ENCODE data around the gene SLC34A3. TPM values are rescaled to one million over a fixed set of nuclear protein-coding genes. Genes with fewer than 3 reads are reported as not detected.

SLC34A3 gene
- total RNA-seq, 1 donor from 2014 or later = 0.25 TPM

GRCh38 chr9:137217276-137218211 is 13.2 kb upstream of the SLC34A3 start:
- no peak overlapping the region for H3K4me3 ChIP-seq (ENCODE audit: low read depth, low read length)
- DNase-seq (ENCODE audit: low read depth) = no peak

DNA sequence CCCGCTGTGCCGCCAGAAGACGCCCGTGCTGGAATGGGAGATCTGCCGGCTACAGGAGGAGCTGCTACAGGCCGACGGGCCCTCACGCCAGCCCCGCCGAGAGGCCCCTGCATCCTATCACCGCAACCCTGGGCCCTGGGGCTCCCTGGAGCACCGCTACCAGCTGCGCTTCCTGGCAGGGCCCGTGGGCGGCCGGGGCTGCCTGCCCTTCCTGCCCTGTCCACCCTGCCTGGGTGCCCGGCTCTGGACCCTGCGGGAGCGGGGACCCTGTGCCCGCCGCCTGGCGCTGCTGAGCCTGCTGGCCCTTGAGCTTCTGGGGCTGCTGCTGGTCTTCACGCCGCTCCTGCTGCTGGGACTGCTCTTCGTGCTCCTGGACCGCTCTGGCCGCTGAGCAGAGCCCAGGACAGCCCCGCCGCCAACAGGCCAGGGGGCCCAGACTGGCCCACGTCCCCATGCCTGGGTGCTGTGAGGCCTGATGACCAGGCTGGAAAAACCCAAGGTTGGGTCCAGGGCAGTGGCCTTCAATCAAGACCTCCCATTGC is 12.4 kb upstream of the SLC34A3 start:
- Histone ChIP-seq H3K4me3 (ENCODE audit: low read depth, low read length) (no peak overlapping the region), H3K36me3 (ENCODE audit: control insufficient read depth, insufficient read depth, low read length) (no peaks in the 10 kb centered on the region), H3K27me3 (ENCODE audit: control insufficient read depth, insufficient read depth, low read length) (no peaks in the 10 kb centered on the region)
- TF ChIP-seq CTCF (IDR thresholded peaks at IDR 0.05; ENCODE audit: insufficient read depth, low read length, poor library complexity, severe bottlenecking) = no peak
- DNase-seq (ENCODE audit: low read depth) = no peak

More at GRCh38 chr9:137217276-137218211, 13.2 kb upstream of the SLC34A3 start:
- Histone ChIP-seq H3K27me3 (ENCODE audit: control insufficient read depth, insufficient read depth, low read length) (no peaks in the 10 kb centered on the region), H3K36me3 (ENCODE audit: control insufficient read depth, insufficient read depth, low read length) (no peaks in the 10 kb centered on the region)
- TF ChIP-seq CTCF (IDR thresholded peaks at IDR 0.05; ENCODE audit: insufficient read depth, low read length, poor library complexity, severe bottlenecking) = no peak

DNA sequence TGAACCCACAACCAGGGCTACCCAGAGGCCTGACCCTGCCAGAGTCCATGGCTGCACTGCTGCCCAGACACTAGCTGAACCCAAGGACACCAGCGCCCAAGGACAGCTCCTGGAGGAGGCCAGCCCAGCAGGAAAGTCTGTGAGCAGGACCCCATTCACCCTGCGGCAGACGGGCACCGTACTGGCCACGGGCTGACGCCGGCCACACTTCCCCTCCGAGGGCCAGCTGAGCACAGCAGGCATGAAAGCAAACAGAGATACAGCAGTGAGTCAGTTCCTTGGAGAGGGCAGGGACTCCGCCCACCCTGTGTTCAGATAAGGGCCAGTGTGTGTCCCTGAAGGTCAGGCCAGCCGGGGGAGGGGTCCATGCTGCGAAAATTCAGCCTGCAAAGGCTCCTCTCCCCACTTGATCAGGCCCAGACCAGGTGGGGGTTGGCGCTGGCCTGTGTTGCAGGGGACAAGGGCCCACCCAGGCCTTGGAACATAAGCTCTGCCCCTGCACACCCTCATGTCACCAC is 11.9 kb upstream of the SLC34A3 start:
- no peak overlapping the region for H3K4me3 ChIP-seq (ENCODE audit: low read depth, low read length)
- DNase-seq (ENCODE audit: low read depth) = no peak

DNA sequence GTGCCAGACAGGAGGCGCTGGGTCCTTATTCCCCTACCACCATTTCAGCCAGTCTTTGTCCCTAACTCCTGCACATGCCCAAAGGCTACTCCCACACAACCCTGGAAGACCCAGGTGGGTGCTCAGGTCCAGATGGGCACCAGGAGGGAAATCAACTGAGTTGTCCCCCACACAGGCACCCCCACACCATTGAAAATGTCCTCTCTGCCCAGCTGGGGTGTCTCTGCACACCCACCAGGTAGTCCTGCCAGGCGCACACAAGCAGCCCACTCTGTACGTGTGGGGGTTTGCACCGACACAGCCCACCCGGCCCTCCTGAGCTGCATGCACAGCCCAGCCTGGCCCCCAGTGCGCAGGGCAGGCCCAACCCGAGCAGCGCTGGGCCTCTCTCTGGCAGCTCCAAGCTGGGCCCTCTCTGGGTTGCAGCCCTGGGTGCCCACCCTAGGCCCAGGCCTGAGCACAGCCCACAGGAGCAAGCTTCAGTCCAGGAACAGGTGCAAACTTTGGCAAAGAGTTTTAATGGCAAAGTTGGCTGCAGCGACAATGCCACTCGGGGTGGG is 10.9 kb upstream of the SLC34A3 start:
- no peak for TF ChIP-seq CTCF (IDR thresholded peaks at IDR 0.05; ENCODE audit: insufficient read depth, low read length, poor library complexity, severe bottlenecking)
- no peaks in the 10 kb centered on the region for H3K27me3 ChIP-seq (ENCODE audit: control insufficient read depth, insufficient read depth, low read length)
- no peaks in the 10 kb centered on the region for H3K36me3 ChIP-seq (ENCODE audit: control insufficient read depth, insufficient read depth, low read length)
- DNase-seq (ENCODE audit: low read depth) = no peak
- H3K4me3 ChIP-seq (ENCODE audit: low read depth, low read length) = no peak overlapping the region

More for the DNA sequence above, 11.9 kb upstream of the SLC34A3 start:
- Histone ChIP-seq H3K36me3 (ENCODE audit: control insufficient read depth, insufficient read depth, low read length) (no peaks in the 10 kb centered on the region), H3K27me3 (ENCODE audit: control insufficient read depth, insufficient read depth, low read length) (no peaks in the 10 kb centered on the region)
- TF ChIP-seq CTCF (IDR thresholded peaks at IDR 0.05; ENCODE audit: insufficient read depth, low read length, poor library complexity, severe bottlenecking) = no peak

DNA sequence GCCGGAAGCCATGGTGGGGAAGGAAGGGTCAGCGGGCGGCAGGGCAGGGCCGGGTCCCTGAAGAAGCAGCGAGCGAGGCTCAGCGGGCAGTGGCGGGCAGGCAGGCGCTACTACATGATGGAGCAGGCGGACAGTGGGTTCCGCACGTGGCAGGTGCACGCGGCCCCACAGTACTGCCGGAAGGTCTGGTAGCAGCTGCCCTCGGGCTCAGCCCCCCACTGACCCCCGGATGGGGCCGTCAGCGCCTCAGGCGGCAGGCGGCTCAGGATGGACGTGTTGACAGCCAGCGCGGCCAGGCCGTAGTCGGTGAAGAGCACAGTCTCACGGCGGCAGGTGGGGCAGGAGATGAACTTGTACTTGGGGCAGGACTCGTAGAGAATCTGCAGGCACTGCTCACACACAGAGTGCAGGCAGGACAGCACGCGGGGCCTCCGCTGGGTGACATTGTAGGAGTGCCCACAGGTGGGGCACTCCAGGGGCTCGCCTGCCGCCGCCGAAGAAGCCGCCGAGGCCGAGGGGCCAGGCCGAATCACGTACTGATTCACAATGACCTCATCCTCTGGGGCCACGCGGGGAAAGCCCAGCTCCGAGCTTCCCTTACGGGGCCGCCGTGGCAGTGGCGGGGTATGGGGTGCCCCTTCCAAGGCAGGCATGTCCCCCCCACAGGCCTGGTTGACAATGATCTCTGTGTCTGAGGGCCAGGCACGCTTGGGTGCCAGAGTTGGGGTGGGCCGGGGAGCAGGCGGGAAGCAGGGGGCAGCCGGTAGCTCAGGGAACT is 10.2 kb upstream of the SLC34A3 start:
- TF ChIP-seq CTCF (IDR thresholded peaks at IDR 0.05; ENCODE audit: insufficient read depth, low read length, poor library complexity, severe bottlenecking) = no peak
- no peak overlapping the region for H3K4me3 ChIP-seq (ENCODE audit: low read depth, low read length)
- no peak for DNase-seq (ENCODE audit: low read depth)
- no peaks in the 10 kb centered on the region for H3K36me3 ChIP-seq (ENCODE audit: control insufficient read depth, insufficient read depth, low read length)
- no peaks in the 10 kb centered on the region for H3K27me3 ChIP-seq (ENCODE audit: control insufficient read depth, insufficient read depth, low read length)
